ENCODE measurements around the gene TCP11.

Gene TCP11

DNA sequence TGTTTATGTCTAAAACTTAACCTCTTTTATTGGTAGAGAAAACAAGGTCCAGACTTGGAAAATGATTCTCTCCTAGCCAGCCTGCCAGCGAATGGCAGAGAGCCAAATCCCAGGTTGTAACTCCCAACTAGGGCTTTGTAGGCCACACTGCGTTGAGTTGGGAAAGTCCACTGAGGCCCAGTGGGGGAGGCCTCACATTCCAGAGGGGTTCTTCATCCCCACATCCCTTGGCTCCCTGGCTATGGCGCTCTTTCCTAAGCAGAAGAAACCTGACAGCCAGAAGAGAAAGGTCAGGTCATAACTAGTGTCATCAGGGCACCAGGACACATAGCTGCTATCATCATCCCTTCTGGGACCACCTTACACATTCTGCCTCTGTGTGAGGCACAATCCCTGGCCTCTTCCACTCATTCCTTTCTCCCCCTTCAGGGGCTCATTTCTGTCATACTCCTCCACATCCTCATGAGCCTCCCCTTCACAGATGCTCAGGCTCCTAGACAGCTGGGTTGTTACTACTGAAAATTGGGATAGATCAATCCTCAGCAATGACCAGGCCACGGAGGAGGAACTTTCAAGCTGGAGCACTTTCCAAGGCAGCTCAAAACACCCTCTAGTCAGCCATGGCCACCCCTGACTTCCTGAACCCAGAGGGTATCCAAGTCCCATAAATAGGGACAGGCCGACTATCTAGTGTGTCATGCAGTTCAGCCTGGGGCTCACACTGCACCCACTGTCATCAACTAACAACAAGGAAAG, 48.6 kb downstream of the TCP11 start:
- DNase-seq (ENCODE audit: low read depth), result no peak

- no peak for DNase-seq (ENCODE audit: low read depth)
These were observed 49.6 kb downstream of the TCP11 start for GRCh38 chr6:35091346-35092083.

GRCh38 chr6:35090734-35091133, 50.4 kb downstream of the TCP11 start:
- no peak for DNase-seq (ENCODE audit: low read depth)

DNA sequence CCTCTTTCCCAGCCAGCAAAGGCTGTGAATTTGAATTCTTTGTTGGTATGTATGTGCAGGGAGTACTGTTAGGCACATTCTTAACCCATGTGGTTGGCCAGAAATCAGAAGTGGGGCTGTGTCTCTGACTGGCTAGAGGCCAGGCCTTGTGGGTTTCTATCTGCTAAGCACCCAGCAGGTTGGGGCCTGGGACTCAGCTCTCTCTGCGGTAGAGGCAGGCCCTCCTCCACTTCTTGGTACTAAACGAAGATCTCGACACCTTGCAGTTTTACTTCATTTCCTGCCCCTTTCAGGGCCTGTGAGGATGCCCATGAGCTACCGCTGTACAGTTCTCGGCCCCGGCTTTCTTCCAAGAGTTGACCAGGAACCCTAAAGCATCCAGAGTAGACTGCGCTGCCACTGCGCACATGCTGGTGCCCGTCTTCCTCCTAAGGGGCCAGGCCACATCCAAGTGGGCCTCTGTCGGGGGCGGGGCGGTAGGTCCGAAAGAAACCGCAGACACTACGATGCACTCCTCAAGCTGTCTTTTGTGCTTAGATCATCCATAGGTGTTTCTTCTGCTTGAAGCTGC, 51.1 kb downstream of the TCP11 start:
- no peak for DNase-seq (ENCODE audit: low read depth)

GRCh38 chr6:35089216-35089934, 51.8 kb downstream of the TCP11 start:
- DNase-seq (ENCODE audit: low read depth), result no peak

GRCh38 chr6:35088281-35089215, 52.6 kb downstream of the TCP11 start:
- DNase-seq (ENCODE audit: low read depth), result no peak

- DNase-seq (ENCODE audit: low read depth), result no peak
These were observed 53.5 kb downstream of the TCP11 start for GRCh38 chr6:35087361-35088280.

GRCh38 chr6:35086636-35087360, 54.3 kb downstream of the TCP11 start:
- DNase-seq (ENCODE audit: low read depth), result no peak

GRCh38 chr6:35086282-35086632, 54.9 kb downstream of the TCP11 start:
- no peak for DNase-seq (ENCODE audit: low read depth)

- DNase-seq (ENCODE audit: low read depth), result no peak
These were observed 55.5 kb downstream of the TCP11 start for GRCh38 chr6:35085359-35086281.

DNA sequence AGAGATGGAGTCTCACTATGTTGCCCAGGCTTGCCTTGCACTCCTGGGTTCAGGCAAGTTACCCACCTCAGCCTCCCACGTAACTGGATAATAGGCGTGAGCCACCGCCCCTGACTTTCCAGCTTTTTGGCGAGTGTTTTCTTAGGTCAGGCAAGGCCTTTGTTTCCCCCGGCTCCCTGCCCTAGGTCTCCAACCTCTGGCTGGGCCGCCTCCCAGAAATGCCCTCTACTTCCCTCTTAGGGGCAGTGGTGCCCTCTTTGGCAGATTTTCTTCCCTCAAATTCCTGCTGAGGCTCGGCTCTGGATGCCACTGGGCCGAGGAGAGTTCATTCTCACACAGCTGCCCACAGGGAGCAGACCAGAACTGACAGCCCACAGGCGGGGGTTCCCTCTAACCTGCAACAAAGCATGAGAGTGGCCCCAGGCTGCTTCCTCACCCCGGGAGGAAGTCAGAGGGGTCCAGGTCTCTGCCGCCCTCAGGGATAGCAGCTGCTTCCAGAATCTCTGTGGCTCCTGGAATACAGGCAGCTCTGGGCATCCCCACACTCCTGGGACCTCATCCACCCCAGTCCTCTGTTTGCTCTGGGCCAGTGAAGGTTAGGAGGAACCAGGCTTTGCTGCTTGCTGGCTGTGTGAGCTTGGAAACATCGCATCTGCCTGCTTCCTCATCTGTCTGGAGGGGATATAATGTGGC, 56.5 kb downstream of the TCP11 start:
- DNase-seq (ENCODE audit: low read depth), result no peak

DNA sequence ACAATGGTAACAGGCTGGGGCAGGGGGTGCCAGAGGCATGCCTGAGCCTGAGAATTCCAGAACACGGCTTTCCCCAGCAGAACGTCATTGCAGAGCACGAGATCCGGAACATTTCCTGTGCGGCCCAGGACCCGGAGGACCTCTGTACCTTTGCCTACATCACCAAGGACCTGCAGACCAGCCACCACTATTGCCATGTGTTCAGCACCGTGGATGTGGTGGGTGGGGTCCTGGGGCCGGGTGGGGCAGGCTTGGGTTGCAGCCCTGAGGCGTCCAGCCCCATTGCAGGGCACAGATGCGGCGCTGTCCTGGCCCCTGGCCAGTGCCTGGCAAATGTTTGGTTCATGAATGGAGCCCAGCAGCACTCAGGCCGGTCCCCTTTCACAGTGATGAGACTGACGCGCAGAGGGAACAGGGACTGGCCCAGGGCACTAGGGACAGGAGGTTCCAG, 57.1 kb downstream of the TCP11 start:
- DNase-seq (ENCODE audit: low read depth), result no peak

DNA sequence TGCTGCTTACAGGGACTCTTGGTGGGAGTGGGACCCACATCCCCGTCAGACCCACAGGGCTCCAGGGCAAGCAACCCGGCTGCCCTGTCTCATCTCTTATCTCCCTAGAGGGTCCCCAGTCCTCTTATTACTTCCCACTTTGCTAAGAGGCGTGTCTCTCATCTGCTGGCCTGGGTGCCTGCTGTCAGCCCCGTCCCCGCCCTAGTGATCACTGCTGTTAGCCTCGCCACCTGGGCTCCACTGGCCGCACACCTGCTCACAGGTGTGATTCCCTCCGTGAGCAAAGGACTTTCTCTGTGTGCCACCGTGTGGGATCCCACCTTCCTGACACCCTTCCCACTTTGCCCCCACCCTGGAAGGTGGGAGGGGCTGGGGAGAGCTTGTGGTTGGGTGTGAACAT, 57.6 kb downstream of the TCP11 start:
- DNase-seq (ENCODE audit: low read depth), result no peak

GRCh38 chr6:35082733-35083403, 58.3 kb downstream of the TCP11 start:
- DNase-seq (ENCODE audit: low read depth), result no peak

DNA sequence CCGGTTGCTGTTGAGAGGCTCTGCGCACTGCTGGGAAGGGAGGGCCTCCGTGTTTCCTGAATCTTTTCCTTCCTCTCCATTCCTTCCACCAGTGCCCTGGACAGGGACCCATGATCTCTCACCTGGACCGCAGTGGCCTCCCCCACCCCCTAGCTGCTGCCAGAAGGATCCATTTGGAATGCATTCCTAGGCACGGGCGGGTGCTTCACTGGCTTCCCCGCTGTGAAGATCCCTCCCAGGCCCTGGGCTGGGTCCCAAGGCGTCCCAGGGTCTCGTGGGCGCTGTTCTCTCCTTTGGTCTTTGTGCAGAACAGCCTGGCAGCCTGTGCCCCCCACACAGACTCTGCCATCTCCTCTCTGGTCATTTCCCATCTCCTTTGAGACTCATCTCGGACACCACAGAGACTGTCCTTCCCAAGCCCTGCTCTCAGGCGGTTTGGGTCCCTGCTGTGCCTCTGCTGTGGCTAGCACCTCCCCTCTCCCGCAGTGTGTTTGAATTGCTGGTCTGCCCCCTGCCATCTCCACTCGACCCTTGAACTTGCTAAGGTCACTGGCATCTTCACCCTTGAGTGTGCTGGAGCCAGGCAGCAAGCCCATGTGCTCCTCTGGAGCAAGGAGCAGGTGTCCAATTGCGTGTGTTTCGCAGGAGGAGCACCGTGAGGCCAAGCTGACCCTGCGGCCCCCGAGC, 59.0 kb downstream of the TCP11 start:
- DNase-seq (ENCODE audit: low read depth), result no peak

- no peak for DNase-seq (ENCODE audit: low read depth)
These were observed 59.7 kb downstream of the TCP11 start for GRCh38 chr6:35081426-35081851.

All from stimulated activated CD8-positive, alpha-beta memory T cell treated with anti-CD3 and anti-CD28 coated beads, Interleukin-12 subunit alpha, Interleukin-12 subunit beta, amount 100 ng/mL, for 1 hour (primary cell).